ENCODE results near the gene ARID2.

Gene ARID2

GRCh38 chr12:45878630-45879255 is 149.2 kb downstream of the ARID2 start:
- DNase-seq, result no peak

- no peak for DNase-seq
These were observed 149.9 kb downstream of the ARID2 start for GRCh38 chr12:45879363-45879895.

- no peak for DNase-seq
These were observed 151.0 kb downstream of the ARID2 start for GRCh38 chr12:45880533-45880932.

- no peak for DNase-seq
These were observed 153.7 kb downstream of the ARID2 start for GRCh38 chr12:45883187-45883586.

DNA sequence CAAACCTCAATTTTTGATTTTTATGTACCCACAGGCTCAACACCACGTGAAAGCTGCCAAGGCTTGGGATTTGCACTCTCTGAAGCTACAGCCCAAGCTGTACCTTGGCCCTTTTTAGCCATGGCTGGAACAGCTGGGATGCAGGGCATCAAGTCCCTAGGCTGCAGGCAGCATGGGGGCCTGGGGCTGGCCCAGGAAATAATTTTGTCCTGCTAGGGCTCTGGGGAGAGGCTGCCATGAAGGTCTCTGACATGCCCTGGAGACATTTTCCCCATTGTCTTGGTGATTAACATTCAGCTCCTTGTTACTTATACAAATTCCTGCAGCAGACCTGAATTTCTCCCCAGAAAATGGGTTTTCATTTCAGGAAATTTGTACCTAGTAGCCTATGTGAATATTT is 157.2 kb downstream of the ARID2 start:
- no peak for DNase-seq

- no peak for DNase-seq
These were observed 158.0 kb downstream of the ARID2 start for GRCh38 chr12:45887544-45887943.

- no peak for DNase-seq
These were observed 160.8 kb downstream of the ARID2 start for GRCh38 chr12:45890276-45890675.

GRCh38 chr12:45893240-45893639 is 163.7 kb downstream of the ARID2 start:
- DNase-seq, result no peak

DNA sequence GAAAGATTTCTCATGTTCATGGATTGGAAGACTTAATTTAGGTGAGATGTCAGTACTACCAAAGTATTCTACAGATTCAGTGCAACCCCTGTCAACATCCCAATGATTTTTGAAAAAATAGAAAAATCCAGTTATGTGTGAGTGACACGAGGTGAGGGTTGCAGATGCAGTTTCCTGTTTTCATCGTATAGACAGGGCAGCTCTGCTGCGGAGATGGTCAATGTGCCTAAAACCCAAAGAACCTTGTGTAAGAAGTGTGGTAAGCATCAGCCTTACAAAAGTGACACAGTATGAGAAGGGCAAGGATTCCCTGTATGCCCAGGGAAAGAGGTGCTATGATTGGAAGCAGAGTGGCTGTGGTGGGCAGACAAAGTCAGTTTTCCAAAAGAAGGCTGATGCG is 166.5 kb downstream of the ARID2 start:
- no peak for DNase-seq

DNA sequence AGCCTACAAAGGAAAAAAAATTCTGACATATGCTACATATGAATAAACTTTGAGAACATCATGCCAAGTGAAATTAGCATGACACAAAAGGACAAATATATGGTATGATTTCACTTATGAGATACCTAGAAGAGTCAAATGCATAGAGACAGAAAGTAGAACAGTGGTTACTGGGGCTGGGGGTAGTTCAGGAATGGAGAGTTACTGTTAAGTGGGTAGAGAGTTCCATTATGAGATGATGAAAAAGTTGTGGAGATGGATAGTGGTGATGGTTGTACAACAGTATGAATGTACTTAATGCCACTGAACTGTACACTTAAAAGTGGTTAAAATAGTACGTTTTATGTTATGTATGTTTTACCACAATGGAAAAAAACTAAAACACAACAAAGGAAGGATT is 168.6 kb downstream of the ARID2 start:
- DNase-seq, result no peak

DNA sequence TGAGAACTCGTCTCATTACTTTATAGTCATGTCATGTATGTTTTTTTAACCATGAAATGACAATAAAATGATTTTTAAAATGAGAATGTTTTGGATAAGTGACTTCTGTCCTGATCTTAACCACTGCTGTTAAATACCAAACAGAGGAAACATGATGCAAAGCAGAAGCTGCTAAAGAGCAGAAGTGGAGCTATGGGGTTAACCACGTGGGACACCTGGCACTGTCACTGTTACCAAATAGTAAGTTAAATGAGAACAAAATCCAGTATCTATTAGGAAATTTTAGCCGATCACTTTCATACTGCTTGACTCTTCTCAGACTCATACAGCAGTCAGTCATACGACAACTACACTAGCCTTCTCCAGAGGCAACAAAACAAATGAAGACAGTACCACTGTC is 178.4 kb downstream of the ARID2 start:
- DNase-seq, result no peak

DNA sequence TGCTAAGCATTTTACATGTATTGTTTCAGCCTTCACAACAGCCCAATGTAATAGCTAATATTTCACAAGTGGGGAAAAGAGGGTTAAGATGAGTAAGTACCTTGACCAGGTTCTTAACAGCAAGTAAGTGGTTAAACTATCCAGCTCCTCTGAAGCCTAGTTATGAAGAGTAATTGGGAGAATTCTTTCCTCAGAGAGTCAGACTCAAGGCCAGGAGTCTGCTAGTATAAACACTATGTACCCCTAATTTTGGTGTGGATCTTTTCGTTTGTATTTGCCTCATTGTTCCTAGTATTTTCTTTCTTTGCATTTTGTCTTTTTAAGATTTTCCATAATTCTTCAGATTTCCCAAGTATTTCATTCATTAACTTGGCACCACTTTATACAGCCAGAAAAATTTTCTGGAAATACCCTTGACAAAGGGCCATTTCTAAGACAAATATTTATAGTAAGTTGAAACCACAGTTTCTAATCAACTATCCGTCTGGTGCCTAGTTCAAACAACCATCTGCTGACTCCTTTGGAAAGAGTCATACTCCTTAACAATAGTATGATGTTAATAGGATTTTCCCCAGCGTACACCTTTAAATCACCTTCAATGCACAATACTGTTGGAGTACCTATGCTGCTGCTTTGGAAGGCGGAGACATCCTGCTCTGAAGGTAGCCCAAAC is 179.7 kb downstream of the ARID2 start:
- no peak for DNase-seq

GRCh38 chr12:45912774-45913173 is 183.3 kb downstream of the ARID2 start:
- no peak for DNase-seq

- DNase-seq, result no peak
These were observed 184.1 kb downstream of the ARID2 start for GRCh38 chr12:45913631-45914030.

- DNase-seq, result no peak
These were observed 184.6 kb downstream of the ARID2 start for GRCh38 chr12:45914090-45914489.

GRCh38 chr12:45915405-45915804 is 185.9 kb downstream of the ARID2 start:
- no peak for DNase-seq

- no peak for DNase-seq
These were observed 189.3 kb downstream of the ARID2 start for GRCh38 chr12:45918818-45919217.

DNA sequence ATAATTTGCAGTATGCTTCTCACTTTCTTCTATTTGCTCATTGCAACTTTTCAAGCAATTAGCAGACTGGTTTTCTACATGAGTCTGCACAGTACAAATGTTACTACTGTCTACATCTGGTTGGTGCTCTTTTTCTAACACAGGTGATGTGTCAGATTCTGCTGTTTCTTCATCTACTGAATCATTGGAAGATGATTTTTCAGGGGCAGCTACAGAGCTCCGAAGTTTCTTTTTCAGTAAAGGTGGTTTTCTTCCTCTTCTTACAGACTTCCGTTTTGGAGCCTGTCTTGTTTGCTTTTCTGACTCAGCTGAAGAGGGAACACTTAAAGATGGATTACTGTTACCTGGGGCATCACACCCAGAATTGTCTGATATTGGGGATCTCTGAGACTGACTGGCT is 198.8 kb downstream of the ARID2 start:
- DNase-seq, result no peak

DNA sequence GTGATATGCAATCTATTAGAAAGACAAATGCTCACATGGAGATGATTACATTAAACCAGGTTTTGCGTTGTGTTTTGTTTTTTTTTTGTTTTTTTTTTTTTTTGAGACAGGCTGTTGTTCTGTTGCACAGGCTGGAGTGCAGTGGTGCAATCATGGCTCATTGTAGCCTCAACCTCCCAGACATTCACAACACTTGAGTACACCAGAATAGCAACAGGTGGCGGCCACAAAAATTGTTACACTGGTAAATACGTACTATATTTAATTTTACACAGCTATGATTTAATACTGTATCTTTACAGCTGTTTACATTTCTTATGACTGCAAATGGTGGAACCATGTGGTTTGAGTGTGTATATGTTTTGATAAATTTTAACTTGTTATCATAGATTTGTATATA is 200.9 kb downstream of the ARID2 start:
- no peak for DNase-seq

DNA sequence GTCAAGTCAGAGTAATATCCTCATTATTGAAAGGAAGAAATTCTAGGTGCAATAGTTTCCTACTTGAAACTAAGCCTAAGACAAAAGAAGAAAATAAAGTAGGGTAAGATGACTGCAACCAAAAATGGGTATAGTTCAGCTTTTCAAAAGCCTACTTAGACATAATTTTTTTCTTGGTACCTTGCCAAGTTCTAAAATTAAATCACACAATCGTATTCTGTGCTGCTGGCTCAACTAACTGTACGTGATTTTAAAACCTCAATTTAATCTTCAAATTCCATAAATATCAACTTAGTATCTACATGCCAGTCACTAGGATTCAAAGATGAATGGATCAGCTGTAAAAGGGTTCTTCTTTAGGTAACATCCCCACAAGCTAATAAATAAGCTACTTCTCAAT is 204.0 kb downstream of the ARID2 start:
- no peak for DNase-seq

DNA sequence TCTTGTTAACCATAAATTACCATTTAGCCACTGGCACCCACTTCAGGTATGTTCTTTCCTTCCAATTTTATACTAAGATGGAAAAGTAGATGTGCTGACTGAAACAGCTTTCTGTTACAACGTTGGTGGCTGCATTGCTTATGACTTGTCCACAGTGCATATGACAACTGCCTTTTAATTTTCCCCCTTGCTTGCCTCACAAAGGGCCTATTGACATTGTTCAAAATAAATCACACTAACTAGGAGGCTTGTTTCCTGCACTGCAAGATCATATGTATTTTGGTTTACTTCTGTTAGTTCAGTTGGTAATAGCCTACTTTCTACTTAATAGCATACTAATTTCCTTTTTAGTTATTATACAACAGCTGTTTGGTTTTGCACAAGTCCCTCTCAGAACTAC is 205.4 kb downstream of the ARID2 start:
- no peak for DNase-seq

DNA sequence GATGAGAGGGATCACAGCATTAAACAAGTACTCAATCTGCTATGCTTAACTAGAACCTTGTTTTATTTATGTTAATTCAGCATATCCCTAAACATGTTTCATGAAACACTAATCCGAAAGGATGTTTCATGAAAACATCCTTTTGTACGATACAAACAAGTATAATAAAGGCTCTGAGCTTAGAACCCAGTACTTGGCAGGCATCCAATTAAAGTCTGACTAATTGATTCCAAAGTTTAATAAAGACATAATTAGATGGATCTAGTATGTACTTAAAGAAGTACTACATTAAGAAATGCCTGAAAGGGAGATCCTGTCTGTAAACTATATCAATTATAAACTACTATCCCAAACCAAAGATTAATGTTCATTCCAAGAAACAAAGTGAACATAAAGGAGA is 209.1 kb downstream of the ARID2 start:
- DNase-seq, result no peak

GRCh38 chr12:45939759-45940158 is 210.3 kb downstream of the ARID2 start:
- no peak for DNase-seq

DNA sequence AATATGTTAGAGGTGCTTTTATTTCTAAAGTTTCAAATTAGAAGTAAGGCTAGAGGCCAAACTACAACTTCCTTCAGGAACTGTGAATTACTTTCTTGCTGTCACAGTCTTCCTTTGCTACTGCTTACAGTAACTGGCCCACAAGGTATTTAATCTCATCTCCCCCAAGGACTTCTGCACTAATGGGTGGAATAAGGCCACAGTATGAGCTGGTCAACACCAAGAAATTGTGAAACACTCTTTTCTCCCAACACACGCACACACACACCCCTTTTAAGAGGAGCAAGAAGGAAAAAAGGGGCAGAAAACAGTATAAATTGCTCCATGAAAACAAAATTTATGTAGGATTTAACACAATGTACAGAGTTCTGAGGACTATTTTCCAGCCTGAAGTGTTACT is 215.3 kb downstream of the ARID2 start:
- DNase-seq, result no peak

GRCh38 chr12:45946435-45946834 is 216.9 kb downstream of the ARID2 start:
- DNase-seq, result no peak

All from stimulated activated CD8-positive, alpha-beta memory T cell treated with anti-CD3 and anti-CD28 coated beads, Interleukin-4, amount 100 ng/mL, for 48 hours (primary cell).